GM21825 (cell line): Measurements from ENCODE around the gene ATP4A.

ENCODE experiments used
- ATAC-seq: cut with Tn5 transposase; IDR thresholded peaks from one replicate; pipeline ENCODE4 v1.9.1; 2021; ENCODE audit warnings: mild to moderate bottlenecking, moderate library complexity; ENCODE audit not compliant: unreplicated experiment

ATP4A gene

GRCh38 chr19:35502751-35503150 is 60.7 kb downstream of the ATP4A start:
- no peak for ATAC-seq

DNA sequence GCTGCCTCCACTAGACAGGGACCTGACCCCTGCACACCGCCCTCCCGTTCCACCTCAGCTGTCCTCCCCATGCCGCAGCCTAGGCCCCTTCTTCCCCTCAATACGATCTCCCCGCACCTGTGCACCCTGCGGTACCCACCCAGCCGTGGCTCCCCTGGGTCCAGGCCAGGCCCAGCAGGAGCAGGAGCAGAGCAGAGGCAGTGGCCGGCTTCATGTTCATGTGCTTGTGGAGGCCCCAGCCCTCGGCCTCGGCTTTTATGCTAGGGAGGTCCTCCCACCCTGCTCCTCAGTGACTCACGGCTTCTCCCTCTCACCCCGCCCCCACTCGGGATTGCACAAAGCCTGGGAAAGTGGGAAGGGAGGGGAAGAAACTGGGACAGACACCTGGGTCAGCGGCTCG is 61.8 kb downstream of the ATP4A start:
- no peak for ATAC-seq

GRCh38 chr19:35500611-35501010 is 62.8 kb downstream of the ATP4A start:
- ATAC-seq = no peak
